NCI-H526 (cell line): ENCODE results near the gene USP48.

ENCODE experiments used
- DNase-seq, 2 experiments: peaks; one replicate each; lab custom pipeline; 2025; lab: John Stamatoyannopoulos, UW

USP48 gene

GRCh38 chr1:21668232-21668950, 114.6 kb downstream of the USP48 start:
- DNase-seq: peak in 1 of 2 experiments; percentile 20

- DNase-seq: no peak
Observed at GRCh38 chr1:21667348-21668231, 115.4 kb downstream of the USP48 start.

- DNase-seq: peak in 1 of 2 experiments; percentile 26
Observed at GRCh38 chr1:21666576-21667320, 116.2 kb downstream of the USP48 start.

- no peak for DNase-seq
Observed at GRCh38 chr1:21665711-21666575, 117.0 kb downstream of the USP48 start.

DNA sequence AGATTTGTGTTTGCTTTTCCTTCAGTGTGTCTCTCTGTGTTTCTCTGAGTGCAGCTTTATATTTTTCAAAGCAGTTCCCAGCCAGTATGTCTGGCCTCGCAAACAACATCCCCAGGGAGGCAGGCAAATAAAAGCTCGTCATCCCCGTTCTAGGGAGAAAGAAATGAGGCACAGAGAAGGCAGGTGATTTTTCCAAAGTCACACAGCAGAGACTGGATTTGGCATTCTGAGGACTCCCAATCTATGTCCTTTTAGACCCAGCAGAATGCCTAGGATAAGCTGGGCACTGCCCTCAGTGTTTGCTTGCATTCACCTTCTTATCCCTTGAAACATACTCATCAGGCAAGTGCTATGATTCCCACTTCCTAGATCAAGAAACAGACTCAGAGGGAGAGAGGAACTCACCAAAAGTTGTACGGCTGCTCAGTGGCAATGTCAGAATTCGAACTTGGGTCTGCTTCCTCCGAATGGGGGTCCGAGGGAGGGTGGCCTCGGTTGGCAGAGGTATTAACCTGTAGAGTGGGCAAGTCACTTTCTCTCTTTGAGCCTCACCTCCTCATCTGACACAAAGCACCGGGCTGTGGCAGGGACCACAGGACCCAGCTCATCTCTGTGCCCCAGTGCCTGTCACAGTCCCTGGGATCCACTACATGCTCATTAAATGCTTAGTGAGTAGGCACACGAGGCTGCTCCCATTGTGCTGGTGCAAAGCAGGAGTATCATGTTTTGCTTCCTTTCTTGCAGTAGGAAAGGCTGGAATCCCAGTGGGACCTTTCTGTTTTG, 118.0 kb downstream of the USP48 start:
- DNase-seq: no peak

DNA sequence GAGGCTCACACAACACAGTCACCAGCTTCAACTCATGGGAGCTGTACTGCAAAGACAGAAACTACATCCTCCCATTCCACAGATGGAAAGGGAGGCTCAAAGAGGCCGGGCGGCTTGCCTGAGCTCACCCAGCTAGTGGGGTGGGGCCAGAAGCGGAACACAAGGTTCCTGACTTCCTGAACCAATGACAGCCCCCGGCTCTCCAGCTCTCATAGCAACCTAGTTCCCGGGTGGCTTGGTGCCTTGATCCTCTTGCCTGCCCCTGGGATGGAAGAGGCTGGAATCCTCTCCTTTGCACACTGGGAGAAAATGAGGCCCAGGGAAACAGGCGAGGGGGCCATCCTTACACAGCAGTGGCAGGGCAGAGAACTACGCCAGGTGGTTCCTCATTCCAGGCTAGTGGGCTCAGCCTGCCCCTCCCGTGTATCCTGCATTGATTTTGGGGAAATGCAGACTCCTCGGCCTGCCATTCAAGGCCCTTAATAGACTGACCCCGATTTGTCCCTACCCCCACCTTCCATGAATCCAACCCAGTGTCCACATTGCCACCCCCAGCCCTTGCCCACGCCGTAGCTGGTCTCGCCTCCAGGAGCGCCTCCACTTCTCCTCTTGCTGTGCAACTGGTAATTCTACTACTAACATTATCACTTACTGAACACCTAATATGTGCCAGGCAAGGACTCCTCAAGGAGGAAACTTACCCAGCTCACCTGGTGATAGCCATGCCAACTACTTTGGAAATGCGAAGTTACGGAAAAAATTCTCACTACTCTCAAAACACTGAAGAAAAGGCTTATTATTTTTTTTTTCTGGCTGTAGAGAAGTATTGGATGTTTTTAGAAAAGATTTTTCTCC, 118.8 kb downstream of the USP48 start:
- DNase-seq: no peak

DNA sequence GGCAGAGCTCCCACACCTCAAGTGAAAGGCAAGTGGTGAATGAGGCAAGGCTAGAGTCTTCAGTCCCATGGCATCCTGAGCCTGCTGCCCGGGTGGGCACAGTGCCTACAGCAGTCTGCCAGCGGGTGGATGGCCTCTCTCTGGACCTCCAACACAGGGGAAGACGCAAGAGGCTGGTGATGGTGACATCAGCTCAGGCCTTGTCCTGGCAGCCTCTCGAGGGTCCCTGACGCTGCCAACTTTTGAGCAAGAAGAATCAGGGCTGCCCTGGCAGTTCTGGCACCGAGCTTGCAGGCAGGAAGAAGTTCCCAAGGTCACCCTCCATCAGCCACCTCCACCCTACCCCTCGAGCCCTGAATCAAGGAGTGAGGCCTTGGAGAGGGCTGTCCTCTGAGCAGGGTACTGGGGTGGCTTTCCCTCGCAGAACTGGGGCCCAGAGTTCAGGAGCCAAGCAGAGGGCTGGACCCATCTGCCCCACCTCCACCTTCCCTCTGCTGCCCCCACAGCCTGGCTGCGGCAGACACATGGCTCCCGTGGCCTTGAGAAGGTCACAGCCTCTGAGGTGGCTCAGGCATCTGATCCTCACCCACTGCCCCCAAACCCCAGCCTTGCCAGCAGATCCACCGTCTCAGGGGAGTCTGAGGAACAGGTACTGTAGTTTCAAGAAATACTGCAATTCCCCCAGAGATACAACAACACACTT, 119.5 kb downstream of the USP48 start:
- DNase-seq: no peak

DNA sequence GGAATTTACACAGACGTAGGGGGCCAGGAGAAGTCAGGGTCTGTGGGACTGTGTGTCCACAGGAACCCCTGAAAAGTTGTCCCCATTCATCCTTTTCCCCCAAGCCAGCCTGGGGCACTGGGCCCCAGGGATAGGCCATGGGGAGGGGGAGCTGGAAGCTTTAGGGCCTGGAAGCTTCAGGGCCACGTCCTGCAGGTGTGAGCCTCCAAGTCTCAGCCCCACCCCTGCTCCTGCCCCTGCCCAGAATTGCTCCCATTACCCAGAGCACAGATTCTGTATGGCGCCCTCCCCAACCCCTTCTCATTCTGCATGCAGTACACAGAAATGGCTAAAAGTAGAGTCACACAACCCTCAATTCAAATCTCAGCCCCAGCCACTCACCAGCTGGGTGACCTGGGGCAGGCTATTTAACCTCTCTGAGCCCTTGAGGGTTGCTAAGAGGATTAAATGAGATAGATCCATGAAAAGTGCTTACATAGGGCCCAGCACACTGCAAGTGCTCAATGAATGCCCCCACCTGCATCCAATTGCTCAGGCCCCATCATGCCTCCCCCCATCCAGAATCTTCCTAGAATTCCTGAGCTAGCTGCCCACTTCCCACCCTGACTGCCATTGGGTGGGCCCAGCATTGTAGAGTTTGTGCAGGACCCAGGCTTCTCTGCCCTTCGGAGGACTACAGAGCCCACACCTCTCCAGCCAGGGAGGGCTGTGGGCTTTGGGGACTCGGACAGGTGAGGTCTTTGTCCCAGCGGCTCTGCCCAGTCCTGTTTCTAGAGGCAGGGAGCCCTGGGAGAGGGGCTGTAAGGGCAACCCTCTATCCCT, 120.3 kb downstream of the USP48 start:
- no peak for DNase-seq

- no peak for DNase-seq
Observed at GRCh38 chr1:21661886-21662285, 121.1 kb downstream of the USP48 start.

- peak in 1 of 2 experiments; percentile 40 for DNase-seq
Observed at GRCh38 chr1:21659924-21660326, 123.0 kb downstream of the USP48 start.

DNA sequence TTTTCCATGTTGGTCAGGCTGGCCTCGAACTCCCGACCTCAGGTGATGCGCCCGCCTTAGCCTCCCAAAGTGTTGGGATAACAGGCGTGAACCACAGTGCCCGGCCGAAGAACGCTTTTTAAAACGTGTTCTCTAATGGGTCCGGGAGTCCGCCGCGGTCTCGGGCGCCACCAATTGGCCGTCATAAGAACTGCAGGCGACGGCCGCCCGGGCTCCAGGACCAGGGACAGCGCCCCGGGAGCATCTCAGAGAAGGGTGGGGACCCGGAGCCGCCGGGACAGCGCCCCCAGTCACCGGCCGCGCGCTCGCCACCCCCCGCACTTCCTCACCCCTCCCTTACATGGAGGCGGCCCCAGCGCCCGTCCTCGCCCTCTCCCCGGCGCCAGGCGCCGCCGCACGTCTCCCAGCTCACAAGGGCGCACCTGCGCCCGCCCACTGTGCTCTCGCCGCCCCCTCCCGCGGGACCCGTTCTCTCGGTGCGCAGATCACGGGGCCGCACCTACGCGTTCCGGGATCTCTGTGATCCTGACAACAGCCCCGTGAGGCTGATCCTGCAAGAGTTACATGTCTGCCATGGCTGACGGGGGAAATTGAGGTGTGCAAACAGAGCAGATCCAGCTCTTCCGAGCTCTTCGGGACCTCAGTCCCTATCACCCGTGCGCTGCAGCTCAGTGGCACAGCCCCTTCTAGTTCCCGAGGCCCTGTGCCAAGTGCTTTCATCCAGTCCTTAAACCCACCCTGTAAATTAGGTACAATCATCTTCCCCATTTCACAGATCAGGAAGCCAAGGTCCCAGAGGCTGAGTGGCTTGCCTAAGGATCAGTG, 123.6 kb downstream of the USP48 start:
- DNase-seq: peak; percentile 22 to 69

DNA sequence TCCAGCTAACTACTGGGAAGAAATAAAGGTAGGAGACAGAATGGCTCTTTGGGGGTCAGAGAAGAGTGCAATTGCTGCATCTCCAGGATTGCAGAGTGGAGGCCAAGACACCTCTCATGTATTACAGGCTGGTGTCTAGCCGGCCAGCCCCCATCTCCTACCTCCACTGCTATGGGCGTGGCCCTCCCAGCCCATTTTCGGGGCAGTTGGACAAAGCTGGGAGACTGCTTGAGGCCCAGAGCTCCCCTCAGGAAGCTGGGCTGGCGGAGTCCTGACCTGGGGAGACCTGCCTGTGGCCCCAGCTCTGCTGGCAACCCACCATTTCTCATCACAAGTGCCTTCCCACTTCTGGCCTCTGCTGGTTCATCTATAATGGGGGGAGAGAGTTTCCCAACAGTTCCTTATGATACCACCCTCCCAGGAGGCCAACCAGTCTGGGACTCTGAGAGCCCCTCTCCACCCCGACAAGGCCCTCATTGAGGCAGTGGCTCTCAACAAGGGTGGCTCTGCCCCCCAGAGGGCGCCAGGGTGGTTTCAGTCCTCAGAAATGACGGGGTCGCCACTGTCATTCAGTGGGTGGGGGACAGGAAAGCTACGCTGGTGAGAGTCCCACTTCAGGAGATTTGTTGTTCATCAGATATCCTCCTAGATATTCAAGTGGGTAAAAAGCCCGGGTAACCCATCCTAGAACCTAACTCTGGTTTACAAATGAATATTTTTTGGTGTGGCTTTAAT, 125.3 kb downstream of the USP48 start:
- no peak for DNase-seq

DNA sequence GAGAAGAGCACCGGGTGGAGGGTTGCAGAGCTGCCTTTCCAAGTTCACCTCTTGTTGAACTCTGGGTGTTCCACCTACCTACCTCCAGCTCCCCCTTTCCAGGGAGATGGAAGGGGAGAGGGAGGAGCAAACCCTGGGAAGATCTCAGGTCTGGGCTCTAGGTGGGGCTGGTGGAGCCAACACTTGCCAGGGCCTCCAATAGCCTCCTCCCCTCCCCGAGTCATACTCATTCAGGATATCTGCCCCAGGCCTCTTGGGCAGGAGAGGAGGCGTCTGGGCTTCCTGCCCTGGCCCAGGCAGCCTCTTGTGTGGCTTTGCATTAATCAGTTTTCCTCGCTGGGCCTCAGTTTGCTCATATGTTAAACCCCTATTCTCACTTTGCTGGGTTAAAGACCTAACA, 127.2 kb downstream of the USP48 start:
- peak in 1 of 2 experiments; percentile 22 for DNase-seq

- no peak for DNase-seq
Observed at GRCh38 chr1:21655259-21655658, 127.7 kb downstream of the USP48 start.

GRCh38 chr1:21654209-21654608, 128.7 kb downstream of the USP48 start:
- no peak for DNase-seq

GRCh38 chr1:21653744-21654100, 129.2 kb downstream of the USP48 start:
- no peak for DNase-seq
